T follicular helper cell (primary cell): ENCODE results near the gene PSMA7.

Experiments
- DNase-seq: peaks from one replicate; pipeline ENCODE4 v3.0.0-alpha.2; 2020; ENCODE audit warnings: low read depth

The PSMA7 gene

GRCh38 chr20:62087227-62087626, 56.0 kb downstream of the PSMA7 start:
- DNase-seq: no peak
